A673 (cell line): ENCODE measurements around the gene SLC39A5. TPM values are rescaled to one million over a fixed set of nuclear protein-coding genes. Genes with fewer than 3 reads are reported as not detected.
"Not testable (repeated sequence)": the region's sequence is repeated elsewhere in the genome, so short reads cannot be mapped to it uniquely, and the experiment has no call there.

Source experiments
- BruUV-seq: library from RNA; stranded (reverse); fragments of 400-500 nt; replicated peaks from 2 replicates; lab custom pipeline; 2021; lab: Mats Ljungman, UMichigan
- CTCF ChIA-PET: fragments of 300-600 bp; sonication (Branson Sonifier 250); formaldehyde crosslinking; loops from one replicate; lab custom pipeline; 2022; ENCODE audit warnings: antibody characterized with exemption; lab: Charles Lee
- POLR2A ChIA-PET: fragments of 300-600 bp; sonication (Branson Sonifier 250); formaldehyde crosslinking; loops from one replicate; lab custom pipeline; 2022; ENCODE audit warnings: antibody characterized with exemption; ENCODE audit not compliant: low non-redundant PET; lab: Charles Lee
- DNase-seq: peaks from one replicate; pipeline ENCODE4 v3.0.0-alpha.2; 2015; ENCODE audit warnings: low spot score
- H3K27ac ChIP-seq: fragments of 200-600 bp; sonication (generic); 2 replicates; pipeline ENCODE4 v1.5.1; 2016; ENCODE audit warnings: mixed run types, low read depth, mild to moderate bottlenecking, mixed read lengths, antibody characterized with exemption, low read length; ENCODE audit not compliant: poor library complexity, severe bottlenecking
- H3K27me3 ChIP-seq: fragments of 200-600 bp; sonication (generic); replicated peaks from 2 replicates; pipeline ENCODE4 v1.6.1; 2017; ENCODE audit warnings: mixed run types, low read depth, mild to moderate bottlenecking, mixed read lengths, antibody characterized with exemption, low read length; ENCODE audit not compliant: insufficient read depth, poor library complexity
- H3K36me3 ChIP-seq: fragments of 200-600 bp; sonication (generic); 2 replicates; pipeline ENCODE4 v1.6.1; 2016; ENCODE audit warnings: mixed run types, mild to moderate bottlenecking, mixed read lengths, antibody characterized with exemption, low read length; ENCODE audit not compliant: insufficient read depth, poor library complexity, severe bottlenecking
- H3K4me1 ChIP-seq: fragments of 200-600 bp; sonication (generic); 2 replicates; pipeline ENCODE4 v1.6.1; 2017; ENCODE audit warnings: mixed run types, mild to moderate bottlenecking, mixed read lengths, antibody characterized with exemption, low read length; ENCODE audit not compliant: insufficient read depth, poor library complexity, severe bottlenecking
- H3K4me3 ChIP-seq: fragments of 200-600 bp; sonication (generic); 2 replicates; pipeline ENCODE4 v1.5.1; 2016; ENCODE audit warnings: low read depth, mixed run types, mild to moderate bottlenecking, mixed read lengths, low read length; ENCODE audit not compliant: poor library complexity, severe bottlenecking
- H3K9me3 ChIP-seq: fragments of 200-600 bp; sonication (generic); 2 replicates; pipeline ENCODE4 v1.6.1; 2016; ENCODE audit warnings: mixed run types, low read depth, mild to moderate bottlenecking, mixed read lengths, antibody characterized with exemption, low read length; ENCODE audit not compliant: poor library complexity, severe bottlenecking
- EZH2 ChIP-seq: fragments of 200-600 bp; sonication (generic); IDR thresholded peaks from 2 replicates; pipeline ENCODE4 v1.6.1; 2017; ENCODE audit warnings: borderline replicate concordance, low read depth, mild to moderate bottlenecking, mixed read lengths, antibody characterized with exemption, low read length; ENCODE audit not compliant: poor library complexity, severe bottlenecking
- intact Hi-C: fragments of 100-400 bp; cut with micrococcal nuclease; formaldehyde crosslinking; loops from one replicate; pipeline ENCODE4 v1.10.0; 2022; ENCODE audit not compliant: unreplicated experiment
- total RNA-seq: library from RNA; stranded (reverse); gene quantifications from 2 replicates; pipeline ENCODE4 v1.2.3, GENCODE V29; 2021
- TF ChIP-seq, protein P1 (sequence below): fragments of 300-800, 200-600 bp; sonication (generic); conservative IDR thresholded peaks from 2 replicates; pipeline ENCODE4 v1.5.1; 2017; ENCODE audit warnings: low read depth, mild to moderate bottlenecking, antibody characterized with exemption, low read length, moderate library complexity, mixed read lengths

The SLC39A5 gene
- total RNA-seq, 1 experiment from 2014 or later: not detected

DNA sequence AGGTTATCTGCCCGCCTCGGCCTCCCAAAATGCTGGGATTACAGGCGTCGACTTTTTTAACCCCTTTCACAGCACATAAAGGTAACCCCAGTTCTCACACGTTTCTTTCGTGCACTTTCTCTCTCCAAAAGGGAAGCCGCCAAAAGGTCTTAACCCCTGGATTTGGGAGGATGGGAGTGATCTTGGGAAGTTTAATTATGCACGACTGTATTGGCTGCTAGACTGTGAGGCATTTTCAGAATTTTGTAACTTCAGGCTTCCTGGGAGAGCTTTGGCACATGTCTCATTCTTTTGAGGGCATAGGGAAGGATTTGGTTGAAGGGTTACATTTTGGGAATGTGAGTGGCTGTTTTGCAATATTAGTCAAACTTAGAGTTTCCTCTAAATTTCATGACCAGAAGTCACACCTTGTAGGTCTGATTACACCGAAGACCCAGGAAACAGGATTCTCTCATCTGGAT lies 39.1 kb upstream of the SLC39A5 start:
- POLR2A ChIA-PET: no interaction called here

DNA sequence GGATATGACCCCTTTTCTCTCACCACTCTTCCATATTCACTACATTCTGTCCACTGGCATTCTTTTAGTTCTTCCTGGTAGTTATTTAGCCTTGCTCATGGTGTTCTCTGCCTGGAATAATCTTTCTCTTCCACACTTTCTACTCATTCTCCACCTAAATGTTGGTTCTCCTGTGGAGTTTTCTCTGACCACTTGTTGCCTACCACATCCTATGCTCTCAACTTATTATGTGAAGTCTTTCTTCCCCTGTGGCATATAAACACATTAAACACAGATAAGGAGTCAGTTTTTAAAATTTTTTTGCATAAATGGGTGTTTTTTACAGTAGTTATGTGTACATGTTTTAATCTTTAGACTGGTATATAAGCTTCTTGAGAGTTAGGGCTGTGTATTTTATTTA lies 37.3 kb upstream of the SLC39A5 start:
- no TSS peak for BruUV-seq
- H3K4me1 ChIP-seq: peaks cover 10% of the 10 kb centered on the region
- POLR2A ChIA-PET: no interaction called here

More for the DNA sequence above, 39.1 kb upstream of the SLC39A5 start:
- BruUV-seq: no TSS peak
- Histone ChIP-seq H3K4me1 (peaks cover 13% of the 10 kb centered on the region), H3K27ac (no peak overlapping the region), H3K36me3 (peaks cover 13% of the 10 kb centered on the region), H3K4me3 (peak overlapping the region; percentile 83), H3K9me3 (no peaks in the 10 kb centered on the region), H3K27me3 (no peaks in the 10 kb centered on the region)
- TF ChIP-seq EZH2: no peak
- TF ChIP-seq, protein P1, sequence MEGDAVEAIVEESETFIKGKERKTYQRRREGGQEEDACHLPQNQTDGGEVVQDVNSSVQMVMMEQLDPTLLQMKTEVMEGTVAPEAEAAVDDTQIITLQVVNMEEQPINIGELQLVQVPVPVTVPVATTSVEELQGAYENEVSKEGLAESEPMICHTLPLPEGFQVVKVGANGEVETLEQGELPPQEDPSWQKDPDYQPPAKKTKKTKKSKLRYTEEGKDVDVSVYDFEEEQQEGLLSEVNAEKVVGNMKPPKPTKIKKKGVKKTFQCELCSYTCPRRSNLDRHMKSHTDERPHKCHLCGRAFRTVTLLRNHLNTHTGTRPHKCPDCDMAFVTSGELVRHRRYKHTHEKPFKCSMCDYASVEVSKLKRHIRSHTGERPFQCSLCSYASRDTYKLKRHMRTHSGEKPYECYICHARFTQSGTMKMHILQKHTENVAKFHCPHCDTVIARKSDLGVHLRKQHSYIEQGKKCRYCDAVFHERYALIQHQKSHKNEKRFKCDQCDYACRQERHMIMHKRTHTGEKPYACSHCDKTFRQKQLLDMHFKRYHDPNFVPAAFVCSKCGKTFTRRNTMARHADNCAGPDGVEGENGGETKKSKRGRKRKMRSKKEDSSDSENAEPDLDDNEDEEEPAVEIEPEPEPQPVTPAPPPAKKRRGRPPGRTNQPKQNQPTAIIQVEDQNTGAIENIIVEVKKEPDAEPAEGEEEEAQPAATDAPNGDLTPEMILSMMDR: no peak
- peak; percentile 29 for DNase-seq
- intact Hi-C loops: no loop called here
- CTCF ChIA-PET: interaction anchor here (0.7 to 2.1 kb wide), 3 partner anchors 16 to 288 kb away, joined by 6 to 17 read pairs (median 9); partner anchors contain the start of gene ZC3H10

DNA sequence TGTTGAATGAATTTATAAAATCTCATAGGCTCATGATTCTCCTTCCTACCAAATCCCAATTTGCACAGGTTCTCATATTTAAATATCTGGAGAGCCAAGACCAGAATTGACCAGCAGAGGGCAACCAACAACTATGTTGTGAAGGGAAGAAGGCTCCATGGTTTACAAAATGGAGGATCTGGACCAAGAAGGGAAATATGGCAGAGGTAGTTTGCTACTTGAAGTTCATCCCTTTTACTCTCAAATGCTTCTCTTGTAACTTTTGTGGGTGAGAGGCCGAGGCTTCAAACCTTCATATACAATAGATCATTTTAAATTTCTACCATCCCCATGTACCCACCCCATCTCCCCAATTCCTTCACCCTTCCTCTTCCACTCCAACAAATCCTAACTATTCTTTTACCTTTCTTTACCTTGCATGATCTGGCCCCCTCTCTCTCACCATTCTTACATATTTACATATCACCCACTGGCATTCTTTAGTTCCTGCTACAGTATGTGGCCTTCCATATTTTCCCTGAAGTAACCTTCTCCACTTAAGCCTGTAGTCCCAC lies 36.7 kb upstream of the SLC39A5 start:
- Histone ChIP-seq H3K27me3 (no peaks in the 10 kb centered on the region), H3K9me3 (no peaks in the 10 kb centered on the region), H3K4me1 (peaks cover 6% of the 10 kb centered on the region), H3K36me3 (no peaks in the 10 kb centered on the region), H3K27ac (no peak overlapping the region), H3K4me3 (no peak overlapping the region)
- ChIA-PET POLR2A (no interaction called here), CTCF (no interaction called here)
- intact Hi-C loops: loop anchor here (1.0 kb wide), 3 partner anchors 31 to 271 kb away; partner anchors contain the start of genes ANKRD52 and NABP2
- no peak for TF ChIP-seq EZH2
- TF ChIP-seq, protein P1: peak; percentile 90
- BruUV-seq: no TSS peak
- DNase-seq: peak; percentile 92

More for the DNA sequence above, 37.3 kb upstream of the SLC39A5 start:
- no peaks in the 10 kb centered on the region for H3K9me3 ChIP-seq
- no peaks in the 10 kb centered on the region for H3K27me3 ChIP-seq
- no peak overlapping the region for H3K27ac ChIP-seq
- TF ChIP-seq EZH2: no peak
- TF ChIP-seq, protein P1: no peak
- no peaks in the 10 kb centered on the region for H3K36me3 ChIP-seq
- no peak for DNase-seq
- CTCF ChIA-PET: no interaction called here
- intact Hi-C loops: no loop called here
- H3K4me3 ChIP-seq: no peak overlapping the region

DNA sequence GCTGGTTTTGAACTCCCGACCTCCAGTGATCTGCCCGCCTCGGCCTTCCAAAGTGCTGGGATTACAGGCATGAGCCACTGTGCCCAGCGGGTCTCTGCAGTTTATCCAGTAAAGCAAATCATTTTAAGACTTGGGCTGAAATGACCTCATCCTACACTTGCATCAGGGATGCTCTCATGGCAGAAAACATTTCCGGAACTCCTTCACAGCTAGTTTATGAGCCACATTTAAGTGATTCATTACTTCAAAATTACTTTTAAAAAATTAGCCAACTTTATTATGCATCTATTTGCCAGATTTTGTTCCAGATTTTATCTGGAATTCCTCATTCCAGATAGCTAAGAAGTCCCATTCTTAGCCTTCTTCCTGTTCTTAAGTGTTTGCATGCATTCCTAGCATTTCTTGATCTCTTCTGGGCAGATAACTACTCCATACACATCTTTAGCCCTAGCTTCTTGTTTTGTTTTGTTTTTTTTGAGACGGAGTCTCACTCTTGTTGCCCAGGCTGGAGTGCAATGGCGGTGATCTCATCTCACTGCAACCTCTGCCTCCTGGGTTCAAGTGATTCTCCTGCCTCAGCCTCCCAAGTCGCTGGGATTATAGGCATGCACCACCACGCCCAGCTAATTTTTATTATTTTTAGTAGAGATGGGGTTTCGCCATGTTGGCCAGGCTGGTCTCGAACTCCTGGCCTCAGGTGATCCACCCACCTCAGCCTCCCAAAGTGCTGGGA lies 32.9 kb upstream of the SLC39A5 start:
- H3K36me3 ChIP-seq, H3K4me3 ChIP-seq, intact Hi-C loops, H3K27me3 ChIP-seq, CTCF ChIA-PET, H3K4me1 ChIP-seq, BruUV-seq, H3K9me3 ChIP-seq: not testable (repeated sequence)
- POLR2A ChIA-PET: interaction anchor here (0.7 kb wide), 1 partner anchor 25 kb away, joined by 14 read pairs; no protein-coding TSS in a partner anchor
- DNase-seq: peak; percentile 90
- peak overlapping the region; percentile 26 for H3K27ac ChIP-seq
